Stomach (tissue), 4 donors: ENCODE data around the gene MMP1.

Experiments
- CTCF ChIP-seq, 7 experiments: fragments of 450-650 bp in 4 of 7; fragments of 200-600 bp in 3 of 7; sonication (generic) in 3 of 7; IDR thresholded peaks; one replicate each; pipeline ENCODE4 v1.5.1; 2016 to 2019; ENCODE audit warnings: antibody characterized with exemption in 7 of 7, control low read depth in 2 of 7, mild to moderate bottlenecking in 1 of 7
- POLR2A ChIP-seq, 4 donors: fragments of 450-650 bp; IDR thresholded peaks; one replicate each; pipeline ENCODE4 v1.6.1; 2016; ENCODE audit warnings: antibody characterized with exemption in 4 of 4, control low read depth in 2 of 4, mild to moderate bottlenecking in 1 of 4, moderate library complexity in 1 of 4

- TF ChIP-seq POLR2A (IDR thresholded peaks at IDR 0.05): no peak
- no peak for TF ChIP-seq CTCF (IDR thresholded peaks at IDR 0.05)
Observed at GRCh38 chr11:102840018-102840417, 42.1 kb upstream of the MMP1 start.
